Mucosa of stomach (tissue), 1 donor: ENCODE results near the gene HSPG2.

Experiments
- H3K27me3 ChIP-seq: one replicate; pipeline ENCODE4 v1.7.0; 2013; ENCODE audit warnings: mild to moderate bottlenecking, low read length; ENCODE audit not compliant: control insufficient read depth, insufficient read depth
- H3K36me3 ChIP-seq: one replicate; pipeline ENCODE4 v1.7.0; 2013; ENCODE audit warnings: low read length; ENCODE audit not compliant: control insufficient read depth, insufficient read depth
- H3K4me1 ChIP-seq: one replicate; pipeline ENCODE4 v1.7.0; 2013; ENCODE audit warnings: mild to moderate bottlenecking, low read length; ENCODE audit not compliant: control insufficient read depth, insufficient read depth
- H3K4me3 ChIP-seq: one replicate; pipeline ENCODE4 v1.7.0; 2013; ENCODE audit warnings: low read length
- H3K9ac ChIP-seq: one replicate; pipeline ENCODE4 v1.7.0; 2013; ENCODE audit warnings: mild to moderate bottlenecking, low read length, moderate library complexity
- H3K9me3 ChIP-seq: one replicate; pipeline ENCODE4 v1.7.0; 2013; ENCODE audit warnings: mild to moderate bottlenecking, low read length, moderate library complexity; ENCODE audit not compliant: control insufficient read depth
- donor health status: Pancreatic carcinoma.

The HSPG2 gene

GRCh38 chr1:21884456-21885235 is 52.5 kb downstream of the HSPG2 start:
- Histone ChIP-seq H3K4me3 (no peak overlapping the region), H3K9ac (no peak overlapping the region), H3K9me3 (no peaks in the 10 kb centered on the region), H3K4me1 (peaks cover 17% of the 10 kb centered on the region), H3K27me3 (no peaks in the 10 kb centered on the region), H3K36me3 (peaks cover 19% of the 10 kb centered on the region)

GRCh38 chr1:21882721-21883415 is 54.2 kb downstream of the HSPG2 start:
- Histone ChIP-seq H3K4me3 (no peak overlapping the region), H3K9ac (no peak overlapping the region), H3K36me3 (peaks cover 24% of the 10 kb centered on the region), H3K9me3 (no peaks in the 10 kb centered on the region), H3K27me3 (no peaks in the 10 kb centered on the region), H3K4me1 (peaks cover 17% of the 10 kb centered on the region)

DNA sequence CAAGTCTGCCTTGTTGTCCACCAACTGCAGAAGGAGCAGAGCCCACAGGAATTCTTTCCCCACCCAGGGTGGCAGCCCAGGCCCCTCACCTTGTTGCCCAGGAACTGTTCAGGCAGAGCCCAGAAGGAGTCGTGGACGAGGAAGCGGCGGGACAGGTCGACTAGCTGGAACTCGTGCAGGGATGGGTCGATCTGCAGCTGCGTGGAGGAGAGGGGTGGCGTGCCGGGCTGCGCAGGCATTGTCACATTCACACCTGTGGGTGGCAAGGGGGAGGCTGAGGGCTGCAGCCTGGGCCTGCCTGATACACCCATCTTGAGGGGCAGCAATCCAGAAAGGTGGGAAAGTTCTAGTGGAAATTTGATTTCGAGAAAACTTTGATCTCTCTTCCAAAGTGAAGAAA is 55.9 kb downstream of the HSPG2 start:
- no peak overlapping the region for H3K4me3 ChIP-seq
- no peaks in the 10 kb centered on the region for H3K27me3 ChIP-seq
- peaks cover 23% of the 10 kb centered on the region for H3K36me3 ChIP-seq
- no peak overlapping the region for H3K9ac ChIP-seq
- peaks cover under 1% of the 10 kb centered on the region for H3K4me1 ChIP-seq
- no peaks in the 10 kb centered on the region for H3K9me3 ChIP-seq

DNA sequence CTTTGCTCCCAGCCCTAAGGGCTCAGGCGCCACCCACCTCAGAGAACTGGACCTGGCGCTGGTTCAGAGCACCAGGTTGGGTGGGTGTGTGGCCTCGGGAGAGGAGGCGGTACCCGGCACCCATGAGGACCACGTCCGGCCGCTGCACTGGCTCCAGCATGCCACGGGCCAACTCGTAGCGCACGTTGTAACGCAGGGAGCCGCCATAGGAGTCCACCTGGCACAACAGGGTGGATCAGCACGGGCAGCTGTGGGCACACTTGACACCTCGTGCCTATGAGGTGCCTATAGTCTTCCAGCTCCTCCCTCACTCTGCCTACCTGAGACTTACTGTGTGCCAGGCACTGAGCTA is 56.5 kb downstream of the HSPG2 start:
- Histone ChIP-seq H3K4me1 (no peaks in the 10 kb centered on the region), H3K4me3 (no peak overlapping the region), H3K9ac (no peak overlapping the region), H3K9me3 (no peaks in the 10 kb centered on the region), H3K36me3 (peaks cover 21% of the 10 kb centered on the region), H3K27me3 (no peaks in the 10 kb centered on the region)

- Histone ChIP-seq H3K4me3 (no peak overlapping the region), H3K36me3 (peaks cover 21% of the 10 kb centered on the region)
Measured at GRCh38 chr1:21879928-21880618, 57.0 kb downstream of the HSPG2 start.

GRCh38 chr1:21878840-21879478 is 58.2 kb downstream of the HSPG2 start:
- H3K36me3 ChIP-seq, result peaks cover 21% of the 10 kb centered on the region
- no peak overlapping the region for H3K4me3 ChIP-seq
- no peaks in the 10 kb centered on the region for H3K9me3 ChIP-seq
- no peaks in the 10 kb centered on the region for H3K4me1 ChIP-seq
- no peaks in the 10 kb centered on the region for H3K27me3 ChIP-seq
- no peak overlapping the region for H3K9ac ChIP-seq

More at GRCh38 chr1:21879928-21880618, 57.0 kb downstream of the HSPG2 start:
- no peaks in the 10 kb centered on the region for H3K27me3 ChIP-seq
- no peaks in the 10 kb centered on the region for H3K4me1 ChIP-seq
- no peak overlapping the region for H3K9ac ChIP-seq
- no peaks in the 10 kb centered on the region for H3K9me3 ChIP-seq

- peaks cover 21% of the 10 kb centered on the region for H3K36me3 ChIP-seq
- H3K27me3 ChIP-seq, result no peaks in the 10 kb centered on the region
Measured at GRCh38 chr1:21878009-21878773, 58.9 kb downstream of the HSPG2 start.

DNA sequence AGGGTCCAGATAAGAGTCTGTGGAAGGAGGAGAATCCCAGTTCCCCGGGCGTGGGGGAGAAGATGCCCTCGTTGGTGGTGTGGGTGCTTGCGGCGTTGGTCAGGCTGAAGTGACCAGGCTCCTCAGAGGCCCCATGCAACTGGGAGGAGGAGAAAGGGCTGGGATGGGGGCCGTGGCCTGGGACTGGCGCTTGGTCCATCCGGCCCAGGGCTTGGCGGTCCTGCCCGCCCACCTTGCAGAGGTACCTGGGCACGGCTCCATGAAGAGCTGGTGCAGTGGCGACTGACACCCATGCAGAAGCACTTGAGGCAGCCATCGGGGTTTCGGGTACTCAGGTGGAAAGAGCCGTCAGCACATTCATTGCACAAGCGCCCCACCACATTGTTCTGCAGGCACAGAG is 60.8 kb downstream of the HSPG2 start:
- H3K36me3 ChIP-seq, result peaks cover 25% of the 10 kb centered on the region
- no peaks in the 10 kb centered on the region for H3K9me3 ChIP-seq
- H3K27me3 ChIP-seq, result no peaks in the 10 kb centered on the region
- no peak overlapping the region for H3K4me3 ChIP-seq
- no peak overlapping the region for H3K9ac ChIP-seq
- H3K4me1 ChIP-seq, result no peaks in the 10 kb centered on the region

More at GRCh38 chr1:21878009-21878773, 58.9 kb downstream of the HSPG2 start:
- Histone ChIP-seq H3K4me1 (no peaks in the 10 kb centered on the region), H3K9ac (no peak overlapping the region), H3K9me3 (no peaks in the 10 kb centered on the region), H3K4me3 (no peak overlapping the region)

DNA sequence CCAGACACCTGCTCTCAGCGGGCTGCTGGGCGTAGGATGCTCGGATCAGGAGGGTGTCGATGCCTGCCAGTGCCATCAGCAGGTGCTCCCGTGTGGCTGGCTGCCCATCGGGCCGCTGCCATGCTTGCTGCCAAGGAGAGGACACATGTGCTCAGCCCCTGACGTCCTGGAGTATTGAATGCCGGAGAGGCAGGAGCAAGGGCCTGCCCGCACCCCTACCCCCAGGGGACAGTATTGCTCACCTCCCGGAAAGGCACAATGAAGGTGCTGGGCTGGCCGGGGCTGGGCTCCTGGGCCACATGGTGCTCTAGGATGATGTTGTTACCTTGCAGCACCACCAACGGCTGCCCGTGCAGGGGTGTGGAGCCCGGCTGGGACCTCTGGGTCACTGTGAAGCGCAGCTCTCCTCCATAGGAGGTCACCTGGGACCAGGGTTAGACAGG is 61.5 kb downstream of the HSPG2 start:
- H3K9me3 ChIP-seq, result no peaks in the 10 kb centered on the region
- no peaks in the 10 kb centered on the region for H3K4me1 ChIP-seq
- peaks cover 21% of the 10 kb centered on the region for H3K36me3 ChIP-seq
- no peak overlapping the region for H3K4me3 ChIP-seq
- no peaks in the 10 kb centered on the region for H3K27me3 ChIP-seq
- H3K9ac ChIP-seq, result no peak overlapping the region

DNA sequence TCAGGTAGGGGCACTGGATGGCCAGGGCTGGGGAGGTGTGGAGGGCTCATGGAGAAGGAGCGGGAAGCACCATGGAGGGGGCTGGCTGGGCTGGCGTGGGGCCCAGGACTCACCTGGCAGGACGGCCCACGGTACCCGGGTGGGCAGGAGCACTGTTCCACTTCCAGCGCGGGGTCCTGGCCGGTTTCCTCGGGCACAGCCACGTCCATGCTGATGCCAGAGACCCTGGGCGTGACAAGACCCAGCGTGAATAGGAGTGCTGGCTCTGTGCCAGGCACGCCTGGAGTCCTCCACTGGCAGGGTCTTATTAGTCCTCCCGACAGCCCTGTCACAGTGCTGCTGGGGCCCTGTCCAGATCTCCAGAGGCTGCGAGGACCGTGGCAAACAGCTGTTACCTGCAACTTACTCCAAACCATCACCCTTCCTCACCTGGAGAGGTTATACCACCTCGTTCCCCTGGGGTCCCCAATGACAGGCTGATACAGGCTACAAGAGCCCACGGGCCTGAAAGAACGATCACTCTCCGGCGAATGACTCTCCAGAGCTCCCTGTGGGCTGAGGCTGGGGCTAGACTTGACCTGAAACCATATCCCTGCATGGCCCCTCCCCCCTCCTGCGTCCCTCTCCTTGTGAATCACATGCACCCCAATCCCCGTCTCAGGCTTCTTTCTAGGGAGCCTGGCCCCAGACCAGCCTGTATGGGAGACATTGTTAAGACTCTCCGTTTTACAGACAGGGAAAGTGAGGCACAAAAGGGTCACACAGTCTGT is 62.1 kb downstream of the HSPG2 start:
- H3K27me3 ChIP-seq, result no peaks in the 10 kb centered on the region
- H3K4me1 ChIP-seq, result peaks cover 5% of the 10 kb centered on the region
- no peaks in the 10 kb centered on the region for H3K9me3 ChIP-seq
- peaks cover 16% of the 10 kb centered on the region for H3K36me3 ChIP-seq
- no peak overlapping the region for H3K9ac ChIP-seq
- no peak overlapping the region for H3K4me3 ChIP-seq

- H3K4me3 ChIP-seq, result no peak overlapping the region
- H3K9me3 ChIP-seq, result no peaks in the 10 kb centered on the region
- peaks cover 15% of the 10 kb centered on the region for H3K36me3 ChIP-seq
- H3K9ac ChIP-seq, result no peak overlapping the region
- peaks cover 11% of the 10 kb centered on the region for H3K4me1 ChIP-seq
- H3K27me3 ChIP-seq, result no peaks in the 10 kb centered on the region
Measured at GRCh38 chr1:21874328-21874727, 62.8 kb downstream of the HSPG2 start.
